H1 (cell line): ENCODE results near the gene MAMSTR. TPM values are rescaled to one million over a fixed set of nuclear protein-coding genes. Genes with fewer than 3 reads are reported as not detected.
A peak's percentile ranks its signal among the peaks of the same experiment; 100 is the strongest.
"Not testable (repeated sequence)": the region's sequence is repeated elsewhere in the genome, so short reads cannot be mapped to it uniquely, and the experiment has no call there.

Experiments
- CTCF ChIA-PET: fragments of 300-600 bp; sonication (Branson Sonifier 250); formaldehyde crosslinking; loops from one replicate; lab custom pipeline; 2021; ENCODE audit not compliant: partially characterized antibody; lab: Charles Lee
- POLR2A ChIA-PET: fragments of 300-600 bp; sonication (Branson Sonifier 250); formaldehyde crosslinking; loops from one replicate; lab custom pipeline; 2021; ENCODE audit warnings: inconsistent platforms; ENCODE audit not compliant: partially characterized antibody; lab: Charles Lee
- DNase-seq, 2 experiments: peaks; one replicate each; pipeline versions ENCODE4 v3.0.0 to v3.0.0-alpha.2; 2010 to 2022; ENCODE audit warnings: low spot score in 2 of 2, low read depth in 1 of 2, mixed read lengths in 1 of 2
- FAIRE-seq: peaks from 2 replicates; lab custom pipeline; 2011; peaks lifted over from hg19 to GRCh38; lab: Jason Lieb, UNC
- H2AFZ ChIP-seq: 2 replicates; pipeline ENCODE4 v1.8.1; 2012; ENCODE audit warnings: low read length, inconsistent platforms
- H2AK5ac ChIP-seq: 2 replicates; pipeline ENCODE4 v1.6.1; 2013; ENCODE audit warnings: low read depth, low read length
- H2BK120ac ChIP-seq: replicated peaks from 2 replicates; pipeline ENCODE3; 2013; ENCODE audit warnings: low read depth, low read length, inconsistent platforms
- H2BK12ac ChIP-seq: 2 replicates; pipeline ENCODE4 v1.6.1; 2013; ENCODE audit warnings: low read depth, low read length
- H2BK15ac ChIP-seq: 2 replicates; pipeline ENCODE4 v1.6.1; 2013; ENCODE audit warnings: low read length
- H2BK20ac ChIP-seq: 2 replicates; pipeline ENCODE4 v1.6.1; 2013; ENCODE audit warnings: low read length
- H2BK5ac ChIP-seq: 2 replicates; pipeline ENCODE4 v1.6.1; 2013; ENCODE audit warnings: low read depth, low read length
- H3K14ac ChIP-seq: 2 replicates; pipeline ENCODE4 v1.6.1; 2013; ENCODE audit warnings: inconsistent platforms; ENCODE audit not compliant: insufficient read length
- H3K18ac ChIP-seq: 2 replicates; pipeline ENCODE4 v1.6.1; 2013; ENCODE audit warnings: low read length; ENCODE audit errors: extremely low read depth
- H3K23ac ChIP-seq: 2 replicates; pipeline ENCODE4 v1.6.1; 2013; ENCODE audit warnings: inconsistent platforms; ENCODE audit not compliant: insufficient read length
- H3K23me2 ChIP-seq: 2 replicates; pipeline ENCODE4 v1.6.1; 2013; ENCODE audit warnings: low read depth, low read length
- H3K27ac ChIP-seq: 2 replicates; pipeline ENCODE4 v1.6.1; 2011; ENCODE audit warnings: low read depth, low read length, inconsistent platforms
- H3K27me3 ChIP-seq, 4 experiments: replicated peaks in 1 of 4; 1 replicate in 1 of 4; 2 replicates in 3 of 4; pipeline versions ENCODE4 v1.6.1 to v1.8.1; 2011 to 2013; ENCODE audit warnings: low read length in 3 of 4, mild to moderate bottlenecking in 3 of 4, inconsistent platforms in 2 of 4, mixed read lengths in 2 of 4, moderate library complexity in 1 of 4; ENCODE audit not compliant: control insufficient read depth in 3 of 4, insufficient read depth in 3 of 4; ENCODE audit errors: extremely low read depth in 1 of 4
- H3K36me3 ChIP-seq, 4 experiments: 2 replicates each; pipeline versions ENCODE4 v1.6.1 to v1.8.1; 2011 to 2013; ENCODE audit warnings: mild to moderate bottlenecking in 4 of 4, low read length in 3 of 4, moderate library complexity in 2 of 4, control low read depth in 1 of 4, inconsistent platforms in 1 of 4; ENCODE audit not compliant: insufficient read depth in 4 of 4, control insufficient read depth in 2 of 4
- H3K4ac ChIP-seq: replicated peaks from 2 replicates; pipeline ENCODE3; 2013; ENCODE audit warnings: low read length, low read depth, mixed read lengths, inconsistent platforms; ENCODE audit not compliant: insufficient read length
- H3K4me1 ChIP-seq, 4 experiments: replicated peaks in 1 of 4; 1 replicate in 1 of 4; 2 replicates in 3 of 4; pipeline versions ENCODE4 v1.6.1 to v1.8.1; 2011 to 2013; ENCODE audit warnings: low read length in 3 of 4, inconsistent platforms in 2 of 4, mixed read lengths in 1 of 4; ENCODE audit not compliant: insufficient read depth in 4 of 4, control insufficient read depth in 3 of 4
- H3K4me2 ChIP-seq, 2 experiments: 2 replicates each; pipeline versions ENCODE4 v1.6.1 to v1.8.1; 2011 to 2013; ENCODE audit warnings: low read depth in 2 of 2, low read length in 2 of 2, control low read depth in 1 of 2, inconsistent platforms in 1 of 2, mild to moderate bottlenecking in 1 of 2; ENCODE audit not compliant: insufficient read depth in 1 of 2
- H3K4me3 ChIP-seq, 4 experiments: fragments of 200-600, 300-600 bp in 1 of 4; sonication (generic), shearing (Covaris generic), sonication (Bioruptor Twin) in 1 of 4; 2 replicates each; pipeline versions ENCODE4 v1.5.1 to v1.8.1; 2011 to 2016; ENCODE audit warnings: low read length in 4 of 4, low read depth in 3 of 4, control low read depth in 2 of 4, inconsistent platforms in 2 of 4, mild to moderate bottlenecking in 2 of 4, mixed read lengths in 1 of 4, moderate library complexity in 1 of 4; ENCODE audit not compliant: insufficient read depth in 2 of 4; ENCODE audit errors: extremely low read depth in 1 of 4
- H3K56ac ChIP-seq: replicated peaks from 2 replicates; pipeline ENCODE3; 2013; ENCODE audit warnings: low read depth, mild to moderate bottlenecking, mixed read lengths, low read length, inconsistent platforms; ENCODE audit not compliant: insufficient read length
- H3K79me1 ChIP-seq: 2 replicates; pipeline ENCODE4 v1.6.1; 2013; ENCODE audit warnings: low read depth, low read length, control low read depth
- H3K79me2 ChIP-seq, 2 experiments: 2 replicates each; pipeline versions ENCODE4 v1.6.1 to v1.8.1; 2012 to 2013; ENCODE audit warnings: low read length in 2 of 2, mild to moderate bottlenecking in 2 of 2, inconsistent platforms in 1 of 2; ENCODE audit not compliant: insufficient read depth in 2 of 2, control insufficient read depth in 1 of 2
- H3K9ac ChIP-seq, 4 experiments: replicated peaks in 1 of 4; 1 replicate in 1 of 4; 2 replicates in 3 of 4; pipeline versions ENCODE4 v1.6.1 to v1.8.1; 2011 to 2013; ENCODE audit warnings: low read depth in 3 of 4, low read length in 3 of 4, control low read depth in 2 of 4, mild to moderate bottlenecking in 2 of 4, moderate library complexity in 2 of 4, inconsistent platforms in 1 of 4; ENCODE audit errors: extremely low read depth in 1 of 4
- H3K9me3 ChIP-seq, 2 experiments: 2 replicates each; pipeline versions ENCODE4 v1.6.1 to v1.8.1; 2012 to 2013; ENCODE audit warnings: mild to moderate bottlenecking in 2 of 2, moderate library complexity in 2 of 2, control low read depth in 1 of 2, inconsistent platforms in 1 of 2, low read depth in 1 of 2, low read length in 1 of 2, mixed read lengths in 1 of 2; ENCODE audit not compliant: insufficient read depth in 2 of 2
- H4K20me1 ChIP-seq, 2 experiments: replicated peaks in 1 of 2; 2 replicates each; pipeline versions ENCODE3 to v1.8.1; 2011 to 2013; ENCODE audit warnings: inconsistent platforms in 2 of 2, low read length in 2 of 2, mild to moderate bottlenecking in 1 of 2; ENCODE audit not compliant: insufficient read depth in 2 of 2, control insufficient read depth in 1 of 2
- H4K5ac ChIP-seq: 2 replicates; pipeline ENCODE4 v1.6.1; 2013; ENCODE audit warnings: low read length, low read depth, mixed read lengths, inconsistent platforms; ENCODE audit not compliant: insufficient read length
- H4K8ac ChIP-seq: 2 replicates; pipeline ENCODE4 v1.8.0; 2013; ENCODE audit warnings: mild to moderate bottlenecking, moderate library complexity, low read length, inconsistent platforms; ENCODE audit not compliant: insufficient read depth; ENCODE audit errors: extremely low read depth
- H4K91ac ChIP-seq: replicated peaks from 2 replicates; pipeline ENCODE3; 2013; ENCODE audit warnings: low read length, mixed read lengths, inconsistent platforms; ENCODE audit not compliant: insufficient read length
- CEBPB ChIP-seq: IDR thresholded peaks from 2 replicates; pipeline ENCODE4 v1.6.1; 2012; ENCODE audit warnings: low read depth, low read length
- WGBS, 2 experiments: shearing (Covaris generic) in 1 of 2; methylation state at CpG; one replicate each; pipeline versions ENCODE4 v1.1.6 to v1.1.7; 2013 to 2015; ENCODE audit warnings: low lambda C conversion rate in 2 of 2, mixed read lengths in 2 of 2, inconsistent platforms in 1 of 2, low coverage in 1 of 2, missing lambda C conversion rate in 1 of 2; ENCODE audit not compliant: insufficient replicate concordance in 2 of 2, insufficient coverage in 1 of 2, insufficient read length in 1 of 2; ENCODE audit errors: extremely low coverage in 1 of 2, missing lambda C conversion rate in 1 of 2; 5-methylcytosine and 5-hydroxymethylcytosine counted together
- polyA plus RNA-seq, 7 experiments: library from polyadenylated mRNA; depleted of rRNA in 3 of 7; stranded (reverse) in 5 of 7; unstranded in 2 of 7; fragments of >200 nt in 5 of 7; fragments of 200-250 nt in 2 of 7; gene quantifications; 1 replicate in 5 of 7; 2 replicates in 1 of 7; 4 replicates in 1 of 7; pipeline versions ENCODE4 v1.2.1 to v1.2.3, GENCODE V29; 2011 to 2013; ENCODE audit warnings: missing spikeins in 2 of 7, mixed read lengths in 2 of 7
- total RNA-seq: library from RNA; stranded (reverse); fragmentation: NEBNext Ultra II Directional; extraction: Animal tissue kit (Norgen Biotek cat#: 25700); gene quantifications from 2 replicates; pipeline ENCODE4 v1.2.1, GENCODE V29; 2021

Gene MAMSTR
- total and polyA plus RNA-seq, 2 of the 8 experiments (the other 6 are each of a cell fraction or from before 2014, with no cell fraction given): 2.0 to 2.3 TPM

DNA sequence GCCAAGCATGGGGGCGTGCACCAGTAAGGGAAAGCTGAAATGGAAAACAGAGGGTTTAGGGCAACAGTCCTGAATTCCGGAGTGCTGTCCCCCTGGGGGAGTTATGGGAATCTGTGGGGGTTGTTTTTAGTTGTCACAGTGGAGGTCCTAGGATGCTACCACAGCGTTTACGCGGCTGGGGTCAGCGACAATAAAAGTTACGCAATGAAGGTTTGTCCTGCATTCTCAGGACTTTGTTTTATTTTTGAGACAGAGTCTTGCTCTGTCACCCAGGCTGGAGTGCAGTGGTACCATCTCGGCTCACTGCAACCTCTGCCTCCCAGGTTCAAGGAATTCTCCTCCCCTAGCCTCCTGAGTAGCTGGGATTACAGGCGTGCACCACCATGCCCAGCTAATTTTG is 25.9 kb downstream of the MAMSTR start:
- H3K9me3 ChIP-seq, H3K56ac ChIP-seq, H3K23me2 ChIP-seq, H3K27ac ChIP-seq, H3K4ac ChIP-seq, H3K79me1 ChIP-seq, H4K8ac ChIP-seq, H3K36me3 ChIP-seq, H2AK5ac ChIP-seq, H3K79me2 ChIP-seq, H2AFZ ChIP-seq, H3K23ac ChIP-seq, DNase-seq, H4K20me1 ChIP-seq, H3K4me1 ChIP-seq, H2BK12ac ChIP-seq, H2BK5ac ChIP-seq, H3K27me3 ChIP-seq, FAIRE-seq, H3K18ac ChIP-seq, H2BK120ac ChIP-seq, H3K9ac ChIP-seq, H3K14ac ChIP-seq, H3K4me2 ChIP-seq, H2BK20ac ChIP-seq, H2BK15ac ChIP-seq, H3K4me3 ChIP-seq, H4K5ac ChIP-seq, H4K91ac ChIP-seq: not testable (repeated sequence)
- WGBS, 2 experiments: 92% methylated on average over 9 of the region's 9 CpGs; no CpG with 5 or more reads in 1 of the 2 experiments
- ChIA-PET CTCF (interaction anchor here (0.9 to 6.5 kb wide), 4 partner anchors 18 to 326 kb away, joined by 4 to 59 read pairs (median 9); partner anchors contain the start of gene NTN5), POLR2A (interaction anchor here (0.6 to 1.7 kb wide), 6 partner anchors 11 to 257 kb away, joined by 3 to 4 read pairs (median 4); no protein-coding TSS in a partner anchor)
- peak; percentile 33; the same call in 1 of the 2 replicates for TF ChIP-seq CEBPB
